LNCaP clone FGC (cell line): ENCODE results near the gene ANKEF1.
A peak's percentile ranks its signal among the peaks of the same experiment; 100 is the strongest.

Source experiments
- DNase-seq: peaks from one replicate; pipeline ENCODE4 v3.0.0-alpha.2; 2011; ENCODE audit warnings: low read depth
- H3K4me3 ChIP-seq: 2 replicates; pipeline ENCODE4 v1.5.1; 2011; ENCODE audit warnings: mild to moderate bottlenecking, low read depth, low read length, control low read depth
- TF ChIP-seq, protein P1 (sequence below): IDR thresholded peaks from 2 replicates; pipeline ENCODE4 v1.5.1; 2012; ENCODE audit warnings: mild to moderate bottlenecking; ENCODE audit not compliant: control insufficient read depth, insufficient read depth; ENCODE audit errors: extremely low read depth

The ANKEF1 gene

DNA sequence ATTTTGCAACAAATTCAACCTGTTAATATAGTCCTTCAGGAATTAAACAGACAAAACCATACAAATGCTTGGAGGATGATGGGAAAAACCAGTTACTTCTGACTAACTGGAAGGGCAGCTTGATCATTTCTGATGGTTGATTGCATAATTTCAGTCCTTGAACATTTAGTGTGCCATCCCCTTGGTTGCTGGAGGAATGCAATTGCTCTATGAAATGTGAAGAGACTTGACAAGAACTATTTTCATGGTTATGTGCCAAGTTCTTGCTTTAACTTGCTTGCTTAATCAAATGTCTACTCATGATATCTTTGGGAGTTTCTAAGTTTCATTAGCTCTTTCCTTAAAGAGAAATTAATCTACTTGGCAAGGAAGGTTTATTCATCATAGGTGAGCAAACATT, 45.2 kb downstream of the ANKEF1 start:
- no peak for DNase-seq
- no peak overlapping the region for H3K4me3 ChIP-seq
- TF ChIP-seq, protein P1, sequence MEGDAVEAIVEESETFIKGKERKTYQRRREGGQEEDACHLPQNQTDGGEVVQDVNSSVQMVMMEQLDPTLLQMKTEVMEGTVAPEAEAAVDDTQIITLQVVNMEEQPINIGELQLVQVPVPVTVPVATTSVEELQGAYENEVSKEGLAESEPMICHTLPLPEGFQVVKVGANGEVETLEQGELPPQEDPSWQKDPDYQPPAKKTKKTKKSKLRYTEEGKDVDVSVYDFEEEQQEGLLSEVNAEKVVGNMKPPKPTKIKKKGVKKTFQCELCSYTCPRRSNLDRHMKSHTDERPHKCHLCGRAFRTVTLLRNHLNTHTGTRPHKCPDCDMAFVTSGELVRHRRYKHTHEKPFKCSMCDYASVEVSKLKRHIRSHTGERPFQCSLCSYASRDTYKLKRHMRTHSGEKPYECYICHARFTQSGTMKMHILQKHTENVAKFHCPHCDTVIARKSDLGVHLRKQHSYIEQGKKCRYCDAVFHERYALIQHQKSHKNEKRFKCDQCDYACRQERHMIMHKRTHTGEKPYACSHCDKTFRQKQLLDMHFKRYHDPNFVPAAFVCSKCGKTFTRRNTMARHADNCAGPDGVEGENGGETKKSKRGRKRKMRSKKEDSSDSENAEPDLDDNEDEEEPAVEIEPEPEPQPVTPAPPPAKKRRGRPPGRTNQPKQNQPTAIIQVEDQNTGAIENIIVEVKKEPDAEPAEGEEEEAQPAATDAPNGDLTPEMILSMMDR = no peak

DNA sequence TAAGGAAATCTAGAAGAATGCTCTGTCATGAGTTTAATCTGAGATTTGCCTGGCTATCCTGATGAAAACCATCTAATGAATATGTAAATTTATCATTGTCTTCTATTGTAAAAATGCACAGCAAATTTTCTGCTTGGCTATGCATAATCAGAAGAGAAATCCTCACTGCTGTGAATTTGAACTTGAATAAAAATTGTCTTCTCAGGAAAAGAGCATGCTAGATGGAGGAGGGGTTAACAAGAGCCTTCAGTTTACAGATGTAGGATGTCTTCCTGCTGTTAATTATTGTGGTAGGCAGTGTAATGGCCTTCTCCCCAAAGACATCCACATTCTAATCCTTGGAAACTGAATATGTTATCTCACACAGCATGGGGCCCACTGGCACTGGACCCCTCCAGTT, 45.8 kb downstream of the ANKEF1 start:
- no peak overlapping the region for H3K4me3 ChIP-seq
- TF ChIP-seq, protein P1 = no peak
- DNase-seq = no peak

DNA sequence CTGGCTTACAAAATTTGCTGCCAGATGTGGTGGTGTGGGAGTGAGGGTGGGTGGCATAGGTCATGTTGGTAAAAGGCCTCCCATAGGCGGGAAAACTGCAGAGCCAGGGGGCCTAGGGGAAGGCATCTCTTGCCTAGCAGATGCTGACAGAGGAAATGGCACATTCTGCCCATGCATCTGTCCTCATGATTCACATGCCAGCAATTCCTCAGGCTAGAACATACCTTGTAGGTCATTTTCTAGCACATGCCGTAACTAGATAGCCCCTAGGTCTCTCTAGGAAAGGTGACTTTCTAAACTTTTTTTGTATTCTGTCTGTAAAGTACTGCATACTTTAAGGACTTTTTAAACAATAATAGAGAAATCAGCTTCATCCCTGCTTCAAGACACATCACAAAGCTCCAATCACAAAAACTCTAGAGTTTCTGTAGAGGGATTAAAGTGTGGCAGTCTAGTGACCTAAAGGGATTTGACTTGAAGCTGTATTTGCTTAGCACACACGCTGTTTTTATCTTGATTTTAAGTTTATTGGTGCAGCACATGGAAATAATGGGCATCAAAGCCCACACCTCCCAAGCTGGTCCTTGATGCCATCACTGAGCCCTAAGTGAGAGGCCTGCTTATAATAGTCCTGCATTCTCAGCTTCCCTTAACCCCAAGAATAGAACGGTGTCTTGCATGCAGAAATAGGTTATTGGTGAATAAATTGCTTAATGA, 55.2 kb downstream of the ANKEF1 start:
- no peak for DNase-seq
- no peak overlapping the region for H3K4me3 ChIP-seq
- TF ChIP-seq, protein P1 = no peak

DNA sequence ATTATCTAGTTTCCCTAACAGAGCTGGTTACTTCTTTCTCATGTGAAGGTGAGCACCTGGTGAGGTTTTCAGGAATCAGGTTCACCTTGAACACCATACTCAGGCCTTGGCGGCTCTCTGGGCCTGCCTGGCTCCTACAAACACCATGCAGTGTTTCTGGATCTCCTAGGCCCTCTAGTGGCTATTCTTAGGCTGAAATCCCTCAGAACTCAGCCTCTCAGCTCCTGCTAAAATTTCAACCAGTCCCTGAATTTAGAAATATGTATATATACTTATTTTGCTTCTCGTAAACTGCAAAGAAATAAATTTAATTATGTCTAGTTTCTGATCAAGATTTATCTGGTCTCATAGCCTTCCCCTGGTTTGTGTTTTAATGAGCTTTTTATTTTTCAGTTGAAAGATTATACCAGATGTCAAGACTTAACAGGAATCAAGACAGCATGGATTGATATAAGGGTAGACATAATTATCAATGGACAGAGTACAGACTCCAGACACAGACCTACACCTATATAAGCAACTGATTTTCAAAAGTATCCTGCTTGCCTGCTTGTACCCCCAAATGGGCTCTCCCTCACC, 55.9 kb downstream of the ANKEF1 start:
- TF ChIP-seq, protein P1 = peak; percentile 80
- peak; percentile 17 for DNase-seq

DNA sequence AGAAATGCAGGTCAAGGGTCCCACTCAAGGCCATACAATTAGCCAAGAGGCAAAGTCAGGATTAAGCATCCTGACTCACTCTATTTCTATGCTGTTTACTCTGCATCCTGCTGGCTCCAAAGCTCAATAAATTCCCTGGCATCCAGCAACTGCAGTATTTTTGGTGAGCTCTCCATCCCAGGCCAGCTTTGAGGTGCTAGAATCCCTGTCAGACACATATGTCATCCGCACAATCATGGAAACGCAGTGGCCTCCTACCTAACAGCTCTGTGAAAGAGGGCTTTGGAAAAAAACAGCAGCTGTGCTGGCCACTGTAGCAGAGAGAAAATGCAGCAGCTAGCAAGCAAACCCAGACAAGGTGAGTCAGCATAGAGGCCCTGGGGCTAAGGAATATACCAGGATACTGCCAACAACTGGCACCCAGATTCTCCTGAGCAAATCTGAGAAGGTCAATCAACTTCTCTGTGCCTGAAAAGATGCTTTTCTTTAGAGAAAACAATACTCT, 58.4 kb downstream of the ANKEF1 start:
- TF ChIP-seq, protein P1 = no peak
- no peak overlapping the region for H3K4me3 ChIP-seq
- DNase-seq = no peak

More for the DNA sequence above, 55.9 kb downstream of the ANKEF1 start:
- H3K4me3 ChIP-seq = no peak overlapping the region

DNA sequence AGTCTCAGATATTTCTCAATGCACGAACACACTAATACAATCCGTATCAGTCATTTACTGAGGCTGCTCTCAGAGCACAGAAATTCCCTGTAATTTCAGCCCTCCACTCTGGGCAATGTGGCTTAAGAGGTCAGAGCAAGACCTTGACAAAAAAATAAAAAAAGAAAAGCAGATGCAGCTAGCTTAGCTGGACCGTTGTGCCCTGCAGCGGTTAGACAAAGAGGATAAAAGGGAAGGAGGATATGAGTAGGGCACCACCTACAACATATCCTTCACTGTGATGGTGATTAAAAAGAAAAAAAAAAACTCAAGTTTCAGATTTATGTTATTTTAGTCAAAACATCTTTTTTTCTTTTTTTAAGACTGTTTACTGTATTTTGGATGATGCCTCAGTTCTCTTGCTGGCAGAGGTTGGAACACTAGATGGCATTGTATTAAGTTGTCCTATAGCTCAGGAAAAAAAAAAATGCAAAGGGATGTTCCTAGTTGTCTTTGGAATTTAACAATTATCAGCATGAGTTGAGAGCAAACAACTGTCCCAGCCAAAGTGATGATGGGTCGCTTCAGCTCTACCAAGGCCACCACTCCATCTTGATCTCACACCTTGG, 59.9 kb downstream of the ANKEF1 start:
- H3K4me3 ChIP-seq = no peak overlapping the region
- DNase-seq = no peak
- TF ChIP-seq, protein P1 = peak; percentile 35; the same call in 1 of the 2 replicates
